Upper lobe of left lung (tissue), 4 donors: ENCODE data around the gene N4BP2.

Experiments
- CTCF ChIP-seq, 6 experiments: fragments of 450-650 bp in 4 of 6; fragments of 200-600 bp in 2 of 6; sonication (generic) in 2 of 6; IDR thresholded peaks; one replicate each; pipeline ENCODE4 v1.5.1; 2016 to 2019; ENCODE audit warnings: antibody characterized with exemption in 6 of 6
- POLR2AphosphoS5 ChIP-seq, 2 donors: sonication (generic); formaldehyde crosslinking; IDR thresholded peaks; one replicate each; pipeline ENCODE4 v1.5.1; 2017; ENCODE audit warnings: antibody characterized with exemption in 2 of 2

- peak; percentile 27 for TF ChIP-seq POLR2AphosphoS5 (IDR thresholded peaks at IDR 0.05)
- TF ChIP-seq CTCF (IDR thresholded peaks at IDR 0.05), result no peak
Measured at GRCh38 chr4:40205259-40206198, 148.9 kb downstream of the N4BP2 start.
